ENCODE measurements around the gene BMAL1. TPM values are rescaled to one million over a fixed set of nuclear protein-coding genes. Genes with fewer than 3 reads are reported as not detected.

The BMAL1 gene
- total RNA-seq, 1 donor = 13.0 TPM

DNA sequence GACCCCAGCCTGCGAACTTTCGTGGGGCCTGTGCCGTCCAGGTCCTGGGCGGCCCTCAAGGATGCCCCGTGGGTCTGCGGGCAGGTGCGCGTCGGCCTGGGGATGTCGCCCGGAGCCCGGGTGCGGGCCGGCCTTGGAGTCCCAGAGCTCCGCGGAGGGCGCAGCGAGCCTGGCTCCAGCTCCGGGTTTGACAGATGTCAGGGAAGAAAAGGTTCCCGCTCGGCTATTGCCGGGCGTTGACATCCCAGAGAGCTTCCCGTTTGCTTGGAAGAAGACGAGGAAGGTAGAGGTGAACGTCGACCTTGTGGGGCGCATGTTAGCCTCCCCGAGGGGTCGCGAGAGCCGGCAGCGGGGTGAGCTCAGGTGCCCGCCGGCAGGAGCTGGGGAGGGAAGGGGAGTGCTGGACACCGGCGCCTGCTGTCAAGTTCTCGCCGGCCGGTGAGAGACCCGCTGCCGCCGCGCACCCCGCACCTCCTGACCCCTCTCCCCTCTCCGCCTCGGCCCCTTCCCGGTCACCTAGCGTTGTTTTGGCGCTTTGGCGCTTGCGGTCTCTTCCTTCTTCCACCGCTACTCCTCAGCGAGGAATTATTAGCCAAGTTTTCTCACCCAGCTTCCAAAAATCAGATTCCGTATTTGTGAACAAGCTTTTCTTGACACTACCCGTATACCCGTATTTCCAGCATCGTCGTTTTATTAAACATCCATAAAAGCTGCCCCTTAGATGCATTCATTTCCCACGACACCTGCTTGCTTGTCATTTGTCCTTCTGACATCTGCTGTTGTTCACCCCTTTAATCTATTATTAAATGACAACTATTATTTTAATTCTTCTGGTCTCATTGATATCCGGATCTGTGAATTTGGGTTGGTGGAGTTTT lies 1.3 kb downstream of the BMAL1 start:
- Histone ChIP-seq H3K9me3 (ENCODE audit: low read depth, low read length) (no peaks in the 10 kb centered on the region), H3K4me3 (ENCODE audit: insufficient read depth, low read length) (peak overlapping the region; percentile 93), H3K27ac (ENCODE audit: low read depth, low read length) (no peak overlapping the region), H3K27me3 (ENCODE audit: insufficient read depth, low read length) (peaks cover 40% of the 10 kb centered on the region), H4K20me1 (ENCODE audit: insufficient read depth, low read length) (peaks cover 31% of the 10 kb centered on the region), H3K4me1 (ENCODE audit: insufficient read depth, low read length) (peaks cover 12% of the 10 kb centered on the region), H2AFZ (ENCODE audit: low read length) (peak overlapping the region; percentile 72), H3K79me2 (ENCODE audit: insufficient read depth, low read length) (peaks cover 46% of the 10 kb centered on the region), H3K36me3 (ENCODE audit: insufficient read depth, low read length) (no peaks in the 10 kb centered on the region), H3K4me2 (ENCODE audit: insufficient read depth, low read length) (peak overlapping the region; percentile 89)
- no peak for TF ChIP-seq CTCF (IDR thresholded peaks at IDR 0.05; ENCODE audit: extremely low read depth, low read depth, low read length)
- no peak for DNase-seq (ENCODE audit: insufficient read length, low spot score, missing footprints)

- Histone ChIP-seq H2AFZ (ENCODE audit: low read length) (no peak overlapping the region), H3K4me1 (ENCODE audit: insufficient read depth, low read length) (peaks cover 12% of the 10 kb centered on the region), H3K79me2 (ENCODE audit: insufficient read depth, low read length) (peaks cover 48% of the 10 kb centered on the region), H3K4me2 (ENCODE audit: insufficient read depth, low read length) (peak overlapping the region; percentile 89), H3K27me3 (ENCODE audit: insufficient read depth, low read length) (peaks cover 34% of the 10 kb centered on the region), H3K27ac (ENCODE audit: low read depth, low read length) (no peak overlapping the region), H3K36me3 (ENCODE audit: insufficient read depth, low read length) (no peaks in the 10 kb centered on the region), H3K9me3 (ENCODE audit: low read depth, low read length) (no peaks in the 10 kb centered on the region), H4K20me1 (ENCODE audit: insufficient read depth, low read length) (peaks cover 31% of the 10 kb centered on the region), H3K4me3 (ENCODE audit: insufficient read depth, low read length) (no peak overlapping the region)
- no peak for DNase-seq (ENCODE audit: insufficient read length, low spot score, missing footprints)
- TF ChIP-seq CTCF (IDR thresholded peaks at IDR 0.05; ENCODE audit: extremely low read depth, low read depth, low read length) = no peak
Observed at GRCh38 chr11:13279487-13279834, 1.9 kb downstream of the BMAL1 start.

DNA sequence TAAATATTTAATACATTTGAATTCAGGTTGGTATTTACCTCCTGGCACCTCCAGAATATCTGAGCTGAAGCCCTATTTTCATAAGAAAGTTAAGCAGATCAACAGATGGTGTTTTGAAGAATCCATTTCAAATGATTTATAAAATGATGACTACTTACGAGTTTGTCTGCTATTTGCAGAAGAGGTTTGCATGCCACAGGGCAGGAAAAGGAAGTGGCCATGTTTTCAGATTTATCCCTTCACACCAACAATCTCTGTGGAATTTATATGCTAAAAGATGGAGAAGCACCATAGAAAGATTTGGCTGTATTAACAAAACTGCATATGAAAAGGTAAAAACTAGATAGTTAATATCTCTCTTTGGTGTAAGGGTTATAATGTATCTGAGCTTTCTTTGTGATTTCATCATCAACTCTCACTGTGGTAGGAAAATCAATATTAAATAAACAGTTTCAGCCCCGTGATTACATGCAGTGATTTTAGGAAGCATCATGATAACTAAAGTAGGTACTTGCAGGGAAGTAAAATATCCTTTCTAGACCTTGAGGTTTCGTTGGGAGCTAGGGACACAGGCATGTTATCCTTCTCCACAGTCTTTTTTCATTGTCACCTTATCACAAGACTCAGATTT lies 2.6 kb downstream of the BMAL1 start:
- no peak overlapping the region for H3K4me3 ChIP-seq (ENCODE audit: insufficient read depth, low read length)
- DNase-seq (ENCODE audit: insufficient read length, low spot score, missing footprints) = no peak
- peaks cover 31% of the 10 kb centered on the region for H4K20me1 ChIP-seq (ENCODE audit: insufficient read depth, low read length)
- peaks cover 56% of the 10 kb centered on the region for H3K79me2 ChIP-seq (ENCODE audit: insufficient read depth, low read length)
- no peak overlapping the region for H3K4me2 ChIP-seq (ENCODE audit: insufficient read depth, low read length)
- no peaks in the 10 kb centered on the region for H3K9me3 ChIP-seq (ENCODE audit: low read depth, low read length)
- peaks cover 27% of the 10 kb centered on the region for H3K27me3 ChIP-seq (ENCODE audit: insufficient read depth, low read length)
- no peak for TF ChIP-seq CTCF (IDR thresholded peaks at IDR 0.05; ENCODE audit: extremely low read depth, low read depth, low read length)
- no peaks in the 10 kb centered on the region for H3K36me3 ChIP-seq (ENCODE audit: insufficient read depth, low read length)
- H3K27ac ChIP-seq (ENCODE audit: low read depth, low read length) = no peak overlapping the region
- H2AFZ ChIP-seq (ENCODE audit: low read length) = no peak overlapping the region
- peaks cover 12% of the 10 kb centered on the region for H3K4me1 ChIP-seq (ENCODE audit: insufficient read depth, low read length)

DNA sequence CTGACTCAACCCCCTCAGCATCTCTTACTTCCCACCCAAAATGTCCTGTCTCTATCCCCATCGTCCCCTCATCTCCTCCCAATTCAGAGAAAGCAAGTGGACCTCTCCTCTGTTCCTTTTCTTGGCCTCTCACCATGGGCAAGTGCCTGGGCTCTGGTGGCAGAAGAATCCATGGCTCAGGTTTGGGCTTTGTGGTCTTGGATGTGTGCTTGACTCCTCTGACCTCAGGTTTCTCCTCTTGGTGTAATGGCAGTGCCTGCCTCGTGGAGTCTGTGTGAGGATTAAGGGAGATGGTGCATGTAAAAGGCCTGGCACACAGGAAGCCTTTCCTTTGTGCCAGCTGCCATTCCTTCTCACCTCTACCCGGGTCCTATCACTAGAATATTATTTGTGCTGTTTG lies 3.2 kb downstream of the BMAL1 start:
- Histone ChIP-seq H3K27me3 (ENCODE audit: insufficient read depth, low read length) (peaks cover 21% of the 10 kb centered on the region), H3K36me3 (ENCODE audit: insufficient read depth, low read length) (no peaks in the 10 kb centered on the region), H3K9me3 (ENCODE audit: low read depth, low read length) (no peaks in the 10 kb centered on the region), H4K20me1 (ENCODE audit: insufficient read depth, low read length) (peaks cover 31% of the 10 kb centered on the region), H3K4me3 (ENCODE audit: insufficient read depth, low read length) (no peak overlapping the region), H3K4me1 (ENCODE audit: insufficient read depth, low read length) (peaks cover 12% of the 10 kb centered on the region), H3K4me2 (ENCODE audit: insufficient read depth, low read length) (no peak overlapping the region), H3K79me2 (ENCODE audit: insufficient read depth, low read length) (peaks cover 58% of the 10 kb centered on the region), H2AFZ (ENCODE audit: low read length) (no peak overlapping the region), H3K27ac (ENCODE audit: low read depth, low read length) (no peak overlapping the region)
- DNase-seq (ENCODE audit: insufficient read length, low spot score, missing footprints) = no peak
- no peak for TF ChIP-seq CTCF (IDR thresholded peaks at IDR 0.05; ENCODE audit: extremely low read depth, low read depth, low read length)
